Spleen (tissue), 7 donors: ENCODE results near the gene CPNE7.

Experiments used
- CTCF ChIP-seq, 11 experiments: fragments of 200-600 bp in 7 of 11; fragments of 450-650 bp in 4 of 11; sonication (generic) in 4 of 11; IDR thresholded peaks in 8 of 11; conservative IDR thresholded peaks in 3 of 11; 1 replicate in 7 of 11; 2 replicates in 4 of 11; pipeline versions ENCODE4 v1.4.0 to v1.8.0; 2016 to 2021; ENCODE audit warnings: antibody characterized with exemption in 11 of 11, inconsistent platforms in 4 of 11, mild to moderate bottlenecking in 1 of 11
- POLR2A ChIP-seq, 3 donors: fragments of 450-650 bp; IDR thresholded peaks; one replicate each; pipeline ENCODE4 v1.5.1; 2017; ENCODE audit warnings: antibody characterized with exemption in 3 of 3, mild to moderate bottlenecking in 1 of 3
- POLR2AphosphoS5 ChIP-seq, 3 donors: sonication (generic); formaldehyde crosslinking; IDR thresholded peaks; one replicate each; pipeline ENCODE4 v1.5.1; 2017; ENCODE audit warnings: antibody characterized with exemption in 3 of 3
- donor health status: DM: no; HTN: no; CAD: no; lungs with moderate emphysema.
- donor health status: DM: no; HTN: no; CAD: no.
- donor health status: DM: no; HTN: no; CAD: no.

- TF ChIP-seq CTCF (IDR thresholded peaks at IDR 0.05 in 8 of 11, conservative IDR thresholded peaks at IDR 0.05 in 3 of 11) (no peak), POLR2AphosphoS5 (IDR thresholded peaks at IDR 0.05) (no peak), POLR2A (IDR thresholded peaks at IDR 0.05) (no peak)
Observed at GRCh38 chr16:89537549-89537925, 38.0 kb upstream of the CPNE7 start.
